Fibroblast of skin of left biceps (primary cell): ENCODE measurements around the gene GNAT1.

Source experiments
- DNase-seq, 2 experiments: peaks; one replicate each; pipeline ENCODE4 v3.0.0-alpha.2; 2013; ENCODE audit warnings: low read depth in 2 of 2

The GNAT1 gene

GRCh38 chr3:50190936-50191660 lies at the start of gene GNAT1:
GNAT1 (plus strand) TSS chr3:50191610; CDS start chr3:50191726, 116 bp downstream.
- no peak for DNase-seq

- DNase-seq: no peak
Measured at GRCh38 chr3:50146316-50146901, 45.0 kb upstream of the GNAT1 start.

DNA sequence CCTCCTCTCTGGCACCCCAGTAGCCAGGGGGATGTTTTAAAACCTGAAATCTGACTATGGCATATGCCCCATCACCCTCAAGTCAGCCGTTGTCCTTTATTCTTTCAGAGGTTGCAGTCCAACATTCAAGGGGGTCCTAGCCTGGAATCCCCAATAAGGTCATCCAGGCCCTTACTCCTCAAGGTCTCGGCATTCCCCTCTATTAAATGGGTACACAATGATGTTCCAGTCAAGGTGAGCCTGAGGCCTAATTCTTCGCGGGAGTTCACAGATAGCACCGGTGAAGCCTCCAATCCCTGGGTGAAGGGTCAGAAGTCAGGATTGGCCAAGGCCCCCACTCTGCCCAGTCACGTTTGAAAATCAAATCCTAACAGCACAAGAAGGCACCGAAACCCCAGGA lies 44.4 kb upstream of the GNAT1 start:
- no peak for DNase-seq

- DNase-seq: no peak
Measured at GRCh38 chr3:50147447-50147846, 44.0 kb upstream of the GNAT1 start.

DNA sequence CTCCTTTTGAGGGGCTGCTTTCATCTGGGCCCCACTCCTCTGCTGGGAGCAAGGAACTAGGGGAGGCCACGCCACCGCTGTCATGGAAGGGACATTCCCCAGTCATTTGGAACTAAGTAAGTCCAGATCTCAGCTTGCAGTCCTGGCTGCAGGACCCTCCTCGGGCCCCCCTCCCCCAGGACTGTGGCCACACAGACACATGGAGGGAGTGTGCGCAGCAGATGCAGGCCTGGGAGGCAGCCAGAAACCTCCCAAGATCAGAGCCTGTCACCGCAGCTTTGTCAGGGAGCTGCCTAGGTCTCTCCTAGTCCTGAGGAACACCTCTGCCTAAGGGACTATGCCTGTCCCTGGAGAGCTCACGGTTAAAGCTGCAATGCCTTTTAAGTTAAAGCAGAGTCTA lies 43.5 kb upstream of the GNAT1 start:
- no peak for DNase-seq

- no peak for DNase-seq
Measured at GRCh38 chr3:50150404-50150750, 41.0 kb upstream of the GNAT1 start.

DNA sequence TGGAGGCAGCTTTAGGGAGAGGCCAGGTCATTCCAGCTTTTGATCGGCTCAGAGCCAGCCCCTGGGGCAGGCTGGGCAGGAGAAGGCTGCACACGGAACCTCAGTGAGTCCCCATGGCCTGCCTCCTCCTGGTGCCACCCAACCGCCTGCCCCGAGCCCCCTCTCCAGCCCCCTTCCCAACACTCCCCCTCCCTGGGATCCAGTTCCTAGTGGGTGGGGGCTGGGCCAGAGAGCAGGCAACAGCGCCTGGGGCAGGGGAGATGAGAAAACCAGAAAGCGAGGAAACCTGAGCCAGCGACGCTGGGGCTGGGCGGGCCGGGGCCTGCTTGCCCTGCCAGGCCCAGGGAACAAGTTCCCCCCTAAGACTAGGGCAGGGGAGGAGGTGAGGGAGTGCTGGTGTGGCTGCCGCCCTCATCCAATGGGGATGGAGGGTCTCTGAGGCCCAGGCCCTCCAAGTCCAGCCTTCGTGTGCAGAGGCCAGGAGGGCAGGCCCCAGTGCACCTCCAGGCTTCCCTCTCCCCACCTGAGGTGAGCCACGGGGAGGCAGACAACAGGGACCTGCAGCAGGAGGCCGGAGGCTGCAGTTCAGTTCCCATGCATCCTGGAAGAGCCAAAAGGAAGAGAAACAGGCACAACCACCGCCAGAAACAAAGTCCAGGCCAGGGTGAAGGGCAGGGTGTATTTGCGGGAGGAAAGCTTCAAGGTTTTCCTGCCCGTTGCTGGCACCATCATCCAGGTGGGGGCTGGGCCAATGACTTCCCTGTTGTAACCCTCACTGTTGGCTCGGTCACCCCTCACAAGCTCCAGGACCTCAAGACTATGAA lies 40.3 kb upstream of the GNAT1 start:
- no peak for DNase-seq

DNA sequence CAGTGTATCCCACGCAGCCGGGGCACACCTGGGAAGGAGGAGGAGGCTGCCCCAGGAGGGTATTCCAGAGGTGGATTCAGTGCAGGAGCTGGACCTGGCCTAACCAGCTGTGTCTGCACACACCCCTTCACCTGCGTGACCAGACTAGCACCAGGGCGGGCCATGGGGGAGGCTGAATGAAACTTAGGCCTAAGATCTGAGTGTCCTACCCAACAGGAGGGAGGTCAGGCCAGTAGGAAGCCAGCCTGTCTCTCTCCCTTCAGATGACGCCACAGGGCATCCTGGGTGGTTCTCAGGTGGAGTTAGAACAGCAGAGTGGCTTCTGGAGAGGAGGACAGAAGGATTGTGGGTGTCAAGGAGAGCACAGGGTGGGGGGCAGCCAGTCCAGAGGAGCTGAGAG lies 39.7 kb upstream of the GNAT1 start:
- DNase-seq: no peak

DNA sequence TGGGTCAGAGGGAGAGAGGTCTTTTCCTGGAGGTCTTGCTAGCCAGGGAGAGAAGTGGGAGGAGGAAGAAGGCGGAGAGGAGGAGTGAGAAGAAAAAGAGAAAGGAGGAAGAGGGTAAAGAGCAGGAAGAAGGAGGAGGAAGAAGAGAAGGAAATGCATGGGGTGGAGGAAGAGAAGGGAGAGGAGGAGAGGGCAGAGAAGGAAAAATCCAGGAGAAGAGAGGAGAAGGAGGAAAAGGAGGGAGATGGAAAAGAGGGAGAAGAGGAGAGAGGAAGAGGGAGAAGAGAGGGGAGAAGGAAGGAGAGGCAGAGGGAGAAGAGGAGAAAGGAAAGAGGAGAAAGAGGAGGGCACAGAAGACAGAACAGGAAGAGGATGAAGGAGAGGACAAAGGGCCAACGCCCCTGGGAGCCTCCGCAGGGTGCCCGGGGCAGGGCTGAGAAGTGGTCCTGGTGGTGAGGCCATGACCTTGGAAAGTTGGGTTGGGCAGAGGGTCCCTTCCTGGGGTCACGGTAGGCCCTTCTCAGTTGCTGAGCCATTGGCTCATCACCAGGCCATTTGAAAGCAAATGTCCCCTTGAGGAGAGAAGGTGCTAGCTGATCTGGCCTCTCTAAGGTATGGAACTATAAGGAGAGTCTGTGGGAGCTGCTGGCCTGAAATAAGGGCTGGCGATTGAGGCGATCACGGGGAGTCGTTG lies 37.5 kb upstream of the GNAT1 start:
- DNase-seq: no peak

DNA sequence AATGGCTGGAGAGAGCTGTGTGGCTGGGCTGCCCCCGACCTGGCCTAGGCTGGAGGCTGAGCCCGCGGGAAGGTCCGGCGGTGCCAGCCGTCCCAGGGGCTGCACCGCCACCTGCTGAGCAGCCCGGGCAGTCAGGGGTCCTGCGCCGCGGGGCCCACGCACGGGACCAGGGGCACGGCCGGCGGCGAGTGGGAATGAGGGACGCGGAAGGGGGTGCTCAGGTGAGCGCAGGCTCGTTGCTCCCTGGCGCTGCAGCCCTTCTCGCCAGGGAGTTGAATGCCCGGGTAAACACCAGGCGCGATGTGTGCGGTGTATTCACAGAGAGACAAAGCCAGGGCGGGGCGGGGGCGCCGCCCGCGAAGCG lies 37.0 kb upstream of the GNAT1 start:
- no peak for DNase-seq

DNA sequence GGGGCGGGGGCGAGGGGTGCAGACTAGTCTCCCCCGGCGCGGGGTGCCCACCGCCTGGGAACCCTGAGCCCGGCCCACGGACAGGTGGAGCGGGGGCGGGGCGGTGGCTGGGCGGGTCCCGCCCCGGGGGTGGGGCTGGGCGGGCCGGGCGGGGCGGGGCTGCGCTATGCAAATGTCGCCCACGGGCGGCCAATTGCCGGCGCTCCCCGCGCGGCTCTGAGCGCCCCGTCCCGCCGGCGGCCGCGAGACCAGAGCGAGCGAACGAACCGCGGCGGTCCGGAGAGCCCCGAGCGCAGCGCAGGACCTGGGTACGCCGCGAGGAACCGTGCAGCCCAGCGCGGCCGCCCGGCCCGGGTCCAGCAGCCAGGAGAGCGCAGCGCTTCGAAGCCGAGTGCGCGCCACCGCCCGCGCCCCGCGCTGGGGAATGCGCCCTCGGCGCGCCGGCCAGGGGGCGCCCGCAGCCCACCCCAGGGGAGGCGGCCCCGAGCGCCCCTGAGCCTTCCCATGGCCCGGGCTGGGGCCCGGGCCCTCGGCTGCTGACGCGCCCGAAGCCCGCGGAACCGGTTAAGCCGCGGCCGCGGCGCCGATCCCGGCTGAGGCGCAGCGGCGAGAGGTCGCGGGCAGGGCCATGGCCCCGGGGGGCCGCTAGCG lies 36.4 kb upstream of the GNAT1 start, which contains the start of gene SEMA3F:
Gene SEMA3F, plus strand, starts transcription at position 485 of the 651 bp plus-strand sequence. CDS start 4,299 bp downstream, outside the sequence.
- no peak for DNase-seq

DNA sequence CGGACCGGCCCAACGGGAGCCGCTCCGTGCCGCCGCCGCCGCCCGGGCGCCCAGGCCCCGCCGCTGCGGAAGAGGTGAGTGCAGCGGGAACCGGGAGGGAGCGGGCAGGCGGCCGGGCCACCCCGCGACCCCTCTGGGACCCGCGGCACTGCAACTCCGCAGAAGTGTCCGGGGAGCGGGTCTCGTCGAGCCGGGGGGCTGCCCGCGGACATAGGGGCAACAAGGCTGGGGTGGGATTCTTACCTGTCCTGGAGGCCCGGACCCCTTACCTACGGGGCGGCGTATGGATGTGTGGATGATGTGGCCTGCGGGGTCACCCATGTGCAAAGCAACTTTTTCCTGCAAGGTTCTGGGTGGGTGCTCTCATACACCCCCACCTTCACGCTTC lies 35.9 kb upstream of the GNAT1 start:
- no peak for DNase-seq

DNA sequence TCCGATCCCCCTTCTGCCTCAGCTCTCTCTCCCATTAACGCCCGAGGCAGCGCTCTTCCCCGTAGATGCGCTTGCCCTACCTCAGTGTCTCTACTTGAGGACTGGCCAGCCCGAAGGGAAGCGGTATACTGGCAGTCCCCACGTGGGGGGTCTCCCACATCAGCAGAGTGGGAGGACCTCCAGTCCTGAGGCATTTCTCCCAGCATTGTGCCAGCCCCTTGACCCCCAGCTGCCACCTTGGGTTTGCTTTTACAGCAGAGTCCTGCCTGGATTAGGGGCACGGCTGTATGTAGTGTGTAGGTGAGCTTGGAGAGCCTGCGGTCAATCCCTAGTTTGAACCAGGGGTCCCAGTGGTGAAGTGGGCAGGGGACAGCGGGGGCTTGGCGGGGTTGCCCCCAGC lies 35.5 kb upstream of the GNAT1 start:
- no peak for DNase-seq

DNA sequence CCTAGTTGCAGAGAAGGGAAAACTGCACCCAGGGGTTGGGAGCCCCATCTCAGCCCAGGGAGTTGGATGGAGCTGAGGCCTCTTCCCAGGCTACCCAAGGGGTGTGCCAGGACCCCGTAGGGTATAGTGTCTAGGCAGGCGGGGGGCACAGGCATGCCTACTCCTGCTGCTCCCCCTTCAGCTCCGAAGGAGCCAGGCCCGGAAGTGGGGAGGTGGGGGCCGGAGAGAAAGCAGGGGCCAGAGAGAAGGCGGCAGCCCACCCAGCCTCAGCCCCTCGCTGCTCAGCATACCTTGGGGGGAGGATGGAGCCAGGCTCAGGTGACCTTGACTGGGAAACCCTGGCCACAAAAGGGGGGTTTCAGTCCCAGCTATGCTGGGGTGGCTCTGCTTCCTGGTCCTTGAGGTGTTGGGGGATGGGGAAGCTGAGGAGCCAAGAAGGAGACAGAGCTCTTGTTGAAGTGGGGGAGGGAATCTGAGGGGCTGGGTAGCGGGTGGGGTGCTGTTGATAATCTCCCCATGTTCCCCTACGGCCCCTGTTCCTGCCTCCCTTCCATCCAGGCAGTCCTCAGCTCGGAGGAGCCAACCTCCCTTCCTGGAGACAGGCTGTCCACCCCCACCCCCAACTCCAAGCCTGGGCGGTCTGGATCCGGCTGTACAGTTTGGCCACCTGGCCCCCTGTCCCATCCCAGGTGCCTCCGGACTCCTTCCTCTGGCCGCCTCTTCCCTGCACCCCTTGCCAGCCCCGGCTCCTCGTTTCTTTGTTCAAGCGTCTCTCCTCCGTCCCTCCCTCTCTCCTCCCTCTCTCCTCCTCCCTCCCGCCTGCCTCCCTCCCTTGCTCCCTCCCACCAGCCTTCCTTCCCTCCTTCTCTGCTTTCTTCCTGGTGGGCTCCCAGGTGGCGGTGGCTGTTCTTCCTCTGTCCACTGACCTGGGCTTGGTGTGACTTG lies 34.6 kb upstream of the GNAT1 start:
- DNase-seq: no peak

DNA sequence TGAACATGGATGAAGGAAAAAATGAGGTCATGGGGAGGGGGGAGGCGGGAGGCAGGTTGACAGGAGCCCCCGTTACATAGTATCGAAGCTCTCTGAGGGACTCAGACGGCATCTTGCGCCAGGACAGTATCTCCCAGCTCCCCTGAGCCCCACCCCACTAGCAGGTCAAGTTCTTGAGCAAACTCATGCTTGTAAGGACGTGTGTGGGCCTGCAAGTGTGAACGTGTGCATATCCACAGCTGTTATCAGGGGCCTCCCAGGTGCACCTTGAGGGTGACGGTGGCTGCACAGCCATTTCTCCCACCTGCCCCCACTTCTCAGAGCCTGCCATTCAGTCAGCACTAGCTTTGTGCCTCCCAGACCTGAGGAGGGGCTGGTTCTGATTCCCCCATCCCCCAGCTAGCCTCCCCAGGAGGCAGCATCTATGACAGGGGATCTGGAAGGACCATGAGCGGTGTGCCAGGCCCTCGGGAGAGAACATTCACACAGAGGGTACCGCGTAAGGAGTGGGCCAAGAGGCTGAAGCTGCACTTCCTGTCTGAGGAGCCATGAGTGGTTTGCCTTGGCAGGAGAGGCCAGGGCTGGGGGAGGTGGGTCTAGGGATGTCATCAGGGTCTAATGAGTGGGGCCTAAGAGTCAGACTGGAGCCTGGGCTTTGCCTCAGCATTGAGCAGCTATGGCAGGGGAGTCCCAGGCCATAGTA lies 33.4 kb upstream of the GNAT1 start:
- DNase-seq: no peak

- DNase-seq: no peak
Measured at GRCh38 chr3:50158530-50159146, 32.8 kb upstream of the GNAT1 start.

DNA sequence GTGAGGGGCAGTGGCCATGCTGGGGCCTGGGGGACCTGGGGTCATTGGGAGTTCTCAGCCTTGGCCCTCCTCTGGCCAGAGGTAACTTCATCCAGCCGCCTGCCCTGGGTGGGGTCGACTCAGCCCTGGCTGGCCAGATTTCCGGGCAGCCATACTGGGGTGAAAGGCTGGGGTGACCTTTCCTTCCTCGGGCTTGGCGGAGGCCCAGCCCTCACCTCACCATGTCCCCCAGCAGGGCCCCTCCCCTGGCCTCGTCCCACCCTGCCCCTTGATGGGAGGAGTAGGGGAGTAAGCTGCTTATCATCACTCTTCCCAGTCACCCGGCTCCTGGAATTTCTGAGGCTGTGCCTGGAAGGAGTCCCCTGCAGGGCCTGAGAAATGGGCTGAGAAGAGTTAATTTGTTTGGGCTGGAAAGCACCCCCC lies 30.8 kb upstream of the GNAT1 start:
- no peak for DNase-seq

DNA sequence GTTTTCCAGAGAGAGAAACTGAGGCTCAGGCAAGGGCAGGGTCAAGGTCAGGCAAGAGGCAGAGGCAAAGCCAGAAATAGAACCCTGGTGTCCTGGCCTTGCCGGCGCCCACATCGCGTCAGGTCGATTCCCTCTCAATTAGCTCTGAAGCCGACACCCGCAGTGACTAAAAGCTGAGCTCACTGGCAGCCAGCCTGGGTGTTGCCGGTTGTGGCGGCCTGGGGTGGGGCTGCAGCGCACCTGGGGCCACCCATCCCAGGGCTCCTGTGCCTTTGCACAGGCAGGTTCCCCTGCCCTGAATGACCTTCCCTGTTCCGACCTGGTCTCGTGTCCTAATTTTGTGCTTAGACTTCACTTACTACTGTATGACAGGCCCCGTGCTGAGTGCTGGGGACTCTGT lies 30.1 kb upstream of the GNAT1 start:
- DNase-seq: no peak

GRCh38 chr3:50162034-50162883 lies 29.2 kb upstream of the GNAT1 start:
- DNase-seq: no peak
